ENCODE measurements around the gene ATP6V0B.

DNA sequence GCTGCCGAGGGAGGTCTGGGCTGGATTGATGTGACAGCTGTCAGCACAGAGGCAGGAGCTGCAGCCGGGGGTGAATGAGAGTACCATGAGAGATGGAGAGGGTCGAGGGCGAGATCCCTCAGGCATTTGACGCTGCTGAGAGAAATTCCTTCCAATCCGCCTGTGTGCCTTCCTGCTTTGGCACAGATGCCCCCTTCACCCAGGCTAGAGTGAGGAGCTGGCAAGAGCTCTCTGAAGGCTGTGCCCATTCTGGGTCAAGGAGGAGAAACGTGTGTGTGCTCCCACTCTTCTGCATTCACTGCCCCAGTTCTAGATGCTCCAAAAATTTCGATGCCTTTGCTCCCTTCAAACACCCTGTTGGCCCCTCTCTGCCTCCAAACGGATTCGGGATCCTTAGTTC is 36.4 kb upstream of the ATP6V0B start:
- TF ChIP-seq, protein P1, sequence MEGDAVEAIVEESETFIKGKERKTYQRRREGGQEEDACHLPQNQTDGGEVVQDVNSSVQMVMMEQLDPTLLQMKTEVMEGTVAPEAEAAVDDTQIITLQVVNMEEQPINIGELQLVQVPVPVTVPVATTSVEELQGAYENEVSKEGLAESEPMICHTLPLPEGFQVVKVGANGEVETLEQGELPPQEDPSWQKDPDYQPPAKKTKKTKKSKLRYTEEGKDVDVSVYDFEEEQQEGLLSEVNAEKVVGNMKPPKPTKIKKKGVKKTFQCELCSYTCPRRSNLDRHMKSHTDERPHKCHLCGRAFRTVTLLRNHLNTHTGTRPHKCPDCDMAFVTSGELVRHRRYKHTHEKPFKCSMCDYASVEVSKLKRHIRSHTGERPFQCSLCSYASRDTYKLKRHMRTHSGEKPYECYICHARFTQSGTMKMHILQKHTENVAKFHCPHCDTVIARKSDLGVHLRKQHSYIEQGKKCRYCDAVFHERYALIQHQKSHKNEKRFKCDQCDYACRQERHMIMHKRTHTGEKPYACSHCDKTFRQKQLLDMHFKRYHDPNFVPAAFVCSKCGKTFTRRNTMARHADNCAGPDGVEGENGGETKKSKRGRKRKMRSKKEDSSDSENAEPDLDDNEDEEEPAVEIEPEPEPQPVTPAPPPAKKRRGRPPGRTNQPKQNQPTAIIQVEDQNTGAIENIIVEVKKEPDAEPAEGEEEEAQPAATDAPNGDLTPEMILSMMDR (IDR thresholded peaks at IDR 0.05) = no peak
- TF ChIP-seq EZH2 (IDR thresholded peaks at IDR 0.05; ENCODE audit: borderline replicate concordance, insufficient read depth, low read depth, low read length, poor library complexity, severe bottlenecking) = no peak

Measured in B cell (primary cell).